HG02973 (cell line): ENCODE data around the gene CD6.

Source experiments
- ATAC-seq: cut with Tn5 transposase; IDR thresholded peaks from one replicate; pipeline ENCODE4 v1.9.1; 2021; ENCODE audit warnings: moderate library complexity; ENCODE audit not compliant: unreplicated experiment

Gene CD6, protein sequence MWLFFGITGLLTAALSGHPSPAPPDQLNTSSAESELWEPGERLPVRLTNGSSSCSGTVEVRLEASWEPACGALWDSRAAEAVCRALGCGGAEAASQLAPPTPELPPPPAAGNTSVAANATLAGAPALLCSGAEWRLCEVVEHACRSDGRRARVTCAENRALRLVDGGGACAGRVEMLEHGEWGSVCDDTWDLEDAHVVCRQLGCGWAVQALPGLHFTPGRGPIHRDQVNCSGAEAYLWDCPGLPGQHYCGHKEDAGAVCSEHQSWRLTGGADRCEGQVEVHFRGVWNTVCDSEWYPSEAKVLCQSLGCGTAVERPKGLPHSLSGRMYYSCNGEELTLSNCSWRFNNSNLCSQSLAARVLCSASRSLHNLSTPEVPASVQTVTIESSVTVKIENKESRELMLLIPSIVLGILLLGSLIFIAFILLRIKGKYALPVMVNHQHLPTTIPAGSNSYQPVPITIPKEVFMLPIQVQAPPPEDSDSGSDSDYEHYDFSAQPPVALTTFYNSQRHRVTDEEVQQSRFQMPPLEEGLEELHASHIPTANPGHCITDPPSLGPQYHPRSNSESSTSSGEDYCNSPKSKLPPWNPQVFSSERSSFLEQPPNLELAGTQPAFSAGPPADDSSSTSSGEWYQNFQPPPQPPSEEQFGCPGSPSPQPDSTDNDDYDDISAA

GRCh38 chr11:60971520-60971919 is at the start of gene CD6:
CD6 (plus strand) TSS chr11:60971680; CDS start chr11:60971866, 186 bp downstream.
- no peak for ATAC-seq

GRCh38 chr11:60921777-60922335 is 49.6 kb upstream of the CD6 start:
- ATAC-seq: no peak

- no peak for ATAC-seq
Measured at GRCh38 chr11:60922906-60923305, 48.6 kb upstream of the CD6 start.

GRCh38 chr11:60923326-60923725 is 48.2 kb upstream of the CD6 start:
- ATAC-seq: no peak

DNA sequence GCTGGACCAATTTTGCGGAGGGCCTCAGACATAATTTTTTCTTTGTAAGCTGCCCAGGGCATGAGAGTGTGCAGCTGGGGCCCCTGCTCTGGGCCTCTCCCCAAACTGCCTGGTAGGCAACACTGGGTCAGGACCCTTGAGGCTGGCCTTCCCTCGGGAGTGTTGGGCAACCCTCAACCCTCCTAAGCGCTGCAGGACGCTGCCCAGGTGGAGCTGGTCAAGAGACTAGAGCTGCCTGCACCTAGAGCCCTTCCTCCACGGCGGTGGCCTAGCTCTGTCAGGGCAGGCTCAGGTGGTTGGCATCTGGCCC is 47.7 kb upstream of the CD6 start:
- ATAC-seq: no peak

GRCh38 chr11:60924110-60924905 is 47.2 kb upstream of the CD6 start, which contains the start of gene TMEM132A:
TMEM132A (plus strand) TSS chr11:60924460; CDS start chr11:60924634, 174 bp downstream.
- no peak for ATAC-seq

- ATAC-seq: no peak
Measured at GRCh38 chr11:60924906-60925853, 46.3 kb upstream of the CD6 start.

- no peak for ATAC-seq
Measured at GRCh38 chr11:60925868-60926267, 45.6 kb upstream of the CD6 start.

- no peak for ATAC-seq
Measured at GRCh38 chr11:60926500-60926899, 45.0 kb upstream of the CD6 start.

GRCh38 chr11:60927061-60927592 is 44.4 kb upstream of the CD6 start:
- no peak for ATAC-seq

GRCh38 chr11:60927600-60927999 is 43.9 kb upstream of the CD6 start:
- ATAC-seq: no peak

- no peak for ATAC-seq
Measured at GRCh38 chr11:60928563-60929001, 42.9 kb upstream of the CD6 start.

- ATAC-seq: no peak
Measured at GRCh38 chr11:60929764-60930163, 41.7 kb upstream of the CD6 start.

DNA sequence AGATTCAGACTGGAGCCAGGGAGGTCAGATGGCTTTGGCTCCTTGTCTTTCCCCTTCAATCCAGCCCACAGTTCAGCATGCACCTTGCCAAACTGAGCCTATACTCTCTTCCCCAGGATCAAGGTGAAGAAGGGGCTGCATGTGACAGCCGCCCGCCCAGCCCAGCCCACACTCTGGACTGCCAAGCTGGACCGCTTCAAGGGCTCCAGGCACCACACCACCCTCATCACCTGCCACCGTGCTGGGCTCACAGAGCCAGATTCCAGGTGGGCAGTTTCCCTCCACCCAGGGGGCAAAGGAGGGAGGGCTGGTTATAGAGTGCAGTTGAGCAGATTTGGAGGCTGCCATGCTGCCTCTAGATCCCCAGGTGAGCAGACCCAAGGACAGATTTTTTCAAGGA is 41.1 kb upstream of the CD6 start:
- ATAC-seq: no peak

- ATAC-seq: no peak
Measured at GRCh38 chr11:60931917-60932316, 39.6 kb upstream of the CD6 start.

DNA sequence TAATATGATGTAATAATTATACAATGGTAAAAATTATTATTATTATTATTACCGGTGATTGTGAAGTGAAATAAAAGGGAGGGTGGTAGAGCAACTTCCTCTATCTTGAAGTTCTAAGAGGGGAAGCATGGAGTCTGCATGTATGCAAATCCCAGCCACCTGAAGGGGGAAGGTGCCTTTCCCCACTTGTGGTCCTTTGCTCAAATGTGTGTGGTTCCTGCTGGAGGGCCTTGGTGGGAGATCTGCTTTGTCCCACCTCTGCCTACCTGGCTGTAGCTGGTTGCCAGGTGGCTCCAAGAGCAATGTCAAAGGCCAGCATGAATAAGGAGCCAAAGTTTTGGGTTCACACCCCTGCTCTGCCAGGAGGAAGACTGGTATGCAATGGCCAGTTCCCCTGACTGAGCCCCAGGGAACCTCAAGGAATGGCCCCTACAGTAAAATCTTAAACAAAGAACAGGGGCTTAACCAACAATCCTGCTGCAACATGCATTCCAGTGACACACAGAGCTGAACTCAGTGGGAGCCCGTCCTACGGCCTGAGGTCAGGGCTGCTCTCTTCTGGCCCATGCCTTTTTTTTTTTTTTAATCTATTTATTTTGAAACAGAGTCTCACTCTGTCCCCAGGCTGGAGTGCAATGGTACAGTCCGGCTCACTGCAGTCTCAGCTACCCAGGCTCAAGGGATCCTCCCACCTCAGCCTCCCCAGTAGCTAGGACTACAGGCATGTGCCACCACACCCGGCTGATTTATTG is 38.7 kb upstream of the CD6 start:
- ATAC-seq: no peak

DNA sequence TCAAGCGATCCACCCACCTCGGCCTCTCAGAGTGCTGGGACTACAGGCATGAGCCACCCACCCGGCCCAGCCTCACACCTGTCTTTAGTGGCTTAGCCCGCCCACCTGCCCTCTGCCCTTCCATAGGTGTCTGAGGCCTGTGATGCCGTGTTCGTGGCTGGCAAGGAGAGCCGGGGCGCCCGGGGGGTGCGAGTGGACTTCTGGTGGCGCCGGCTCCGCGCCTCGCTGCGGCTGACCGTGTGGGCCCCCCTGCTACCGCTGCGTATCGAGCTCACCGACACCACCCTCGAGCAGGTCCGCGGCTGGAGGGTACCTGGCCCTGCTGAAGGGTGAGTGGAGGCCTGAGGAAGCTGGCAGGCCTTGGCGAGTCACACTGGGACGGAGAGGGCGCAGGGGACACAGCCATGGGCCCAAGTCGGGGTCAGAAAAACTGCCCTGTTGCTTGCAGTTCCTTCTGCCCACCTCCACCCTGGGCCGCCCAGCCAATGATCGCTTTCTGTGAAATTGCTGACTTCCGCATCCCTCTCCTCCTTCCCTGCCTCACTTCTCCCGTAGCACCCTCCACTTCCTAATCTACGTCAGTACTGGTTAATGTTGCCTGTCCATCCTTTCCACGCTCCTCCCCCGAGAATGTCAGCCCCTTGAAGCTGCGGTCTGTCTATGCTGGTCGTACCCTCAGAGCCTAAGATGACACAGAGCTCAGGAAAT is 37.9 kb upstream of the CD6 start:
- ATAC-seq: no peak

- ATAC-seq: no peak
Measured at GRCh38 chr11:60934124-60934789, 37.2 kb upstream of the CD6 start.
